ENCODE measurements around the gene PTTG2.

PTTG2 gene

DNA sequence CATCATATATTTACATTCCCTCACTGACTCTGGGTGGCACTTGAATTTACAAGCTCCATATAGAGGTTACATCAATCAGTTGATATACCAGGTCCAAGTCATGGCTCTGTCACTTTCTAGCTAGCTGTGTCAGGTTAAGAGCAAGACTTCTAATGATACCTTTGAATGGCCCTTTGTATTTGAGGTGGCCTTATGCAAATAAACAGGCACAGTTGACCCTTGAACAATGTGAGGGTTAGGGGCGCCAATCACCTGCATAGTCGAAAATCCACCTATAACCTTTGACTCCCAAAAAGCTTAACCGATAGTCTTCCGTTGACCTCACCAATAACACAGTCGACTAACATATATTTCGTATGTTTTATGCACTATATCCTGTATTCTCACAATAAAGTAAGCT, 1.3 kb upstream of the PTTG2 start:
- H3K36me3 ChIP-seq (ENCODE audit: control insufficient read depth, insufficient read depth, low read length): no peaks in the 10 kb centered on the region
- TF ChIP-seq, protein P1, sequence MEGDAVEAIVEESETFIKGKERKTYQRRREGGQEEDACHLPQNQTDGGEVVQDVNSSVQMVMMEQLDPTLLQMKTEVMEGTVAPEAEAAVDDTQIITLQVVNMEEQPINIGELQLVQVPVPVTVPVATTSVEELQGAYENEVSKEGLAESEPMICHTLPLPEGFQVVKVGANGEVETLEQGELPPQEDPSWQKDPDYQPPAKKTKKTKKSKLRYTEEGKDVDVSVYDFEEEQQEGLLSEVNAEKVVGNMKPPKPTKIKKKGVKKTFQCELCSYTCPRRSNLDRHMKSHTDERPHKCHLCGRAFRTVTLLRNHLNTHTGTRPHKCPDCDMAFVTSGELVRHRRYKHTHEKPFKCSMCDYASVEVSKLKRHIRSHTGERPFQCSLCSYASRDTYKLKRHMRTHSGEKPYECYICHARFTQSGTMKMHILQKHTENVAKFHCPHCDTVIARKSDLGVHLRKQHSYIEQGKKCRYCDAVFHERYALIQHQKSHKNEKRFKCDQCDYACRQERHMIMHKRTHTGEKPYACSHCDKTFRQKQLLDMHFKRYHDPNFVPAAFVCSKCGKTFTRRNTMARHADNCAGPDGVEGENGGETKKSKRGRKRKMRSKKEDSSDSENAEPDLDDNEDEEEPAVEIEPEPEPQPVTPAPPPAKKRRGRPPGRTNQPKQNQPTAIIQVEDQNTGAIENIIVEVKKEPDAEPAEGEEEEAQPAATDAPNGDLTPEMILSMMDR (IDR thresholded peaks at IDR 0.05; ENCODE audit: insufficient read depth, low read length, poor library complexity, severe bottlenecking): no peak
- no peak overlapping the region for H3K4me3 ChIP-seq (replicated peaks; ENCODE audit: low read depth, low read length)
- no peak for DNase-seq (ENCODE audit: extremely low read depth, insufficient read length)
- no peaks in the 10 kb centered on the region for H3K27me3 ChIP-seq (replicated peaks; ENCODE audit: control insufficient read depth, insufficient read depth, low read length)

DNA sequence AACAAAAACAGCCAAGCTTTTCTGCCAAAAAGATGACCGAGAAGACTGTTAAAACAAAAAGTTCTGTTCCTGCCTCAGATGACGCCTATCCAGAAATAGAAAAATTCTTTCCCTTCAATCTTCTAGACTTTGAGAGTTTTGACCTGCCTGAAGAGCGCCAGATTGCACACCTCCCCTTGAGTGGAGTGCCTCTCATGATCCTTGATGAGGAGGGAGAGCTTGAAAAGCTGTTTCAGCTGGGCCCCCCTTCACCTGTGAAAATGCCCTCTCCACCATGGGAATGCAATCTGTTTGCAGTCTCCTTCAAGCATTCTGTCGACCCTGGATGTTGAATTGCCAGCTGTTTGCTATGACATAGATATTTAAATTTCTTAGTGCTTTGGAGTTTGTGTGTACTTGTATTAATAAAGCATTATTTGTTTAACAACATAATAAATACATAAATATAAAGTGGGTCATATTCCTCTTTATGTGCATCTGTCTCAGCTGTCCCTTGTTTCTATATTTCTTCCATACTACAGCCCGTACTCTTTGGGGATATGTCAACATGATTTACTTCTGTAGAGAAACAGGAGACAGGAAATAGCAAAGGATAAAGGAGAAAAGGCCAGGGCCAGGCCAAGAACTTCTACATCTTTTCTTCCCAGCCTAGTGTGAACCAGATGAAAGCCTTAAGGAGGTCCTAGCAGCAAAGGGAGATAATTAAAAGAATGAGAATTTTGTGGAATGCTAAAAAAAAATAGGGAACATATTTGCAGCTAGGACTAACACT, 667 bp downstream of the PTTG2 start:
- DNase-seq (ENCODE audit: extremely low read depth, insufficient read length): no peak
- Histone ChIP-seq H3K27me3 (replicated peaks; ENCODE audit: control insufficient read depth, insufficient read depth, low read length) (no peaks in the 10 kb centered on the region), H3K36me3 (ENCODE audit: control insufficient read depth, insufficient read depth, low read length) (no peaks in the 10 kb centered on the region), H3K4me3 (replicated peaks; ENCODE audit: low read depth, low read length) (no peak overlapping the region)
- TF ChIP-seq, protein P1 (IDR thresholded peaks at IDR 0.05; ENCODE audit: insufficient read depth, low read length, poor library complexity, severe bottlenecking): no peak

DNA sequence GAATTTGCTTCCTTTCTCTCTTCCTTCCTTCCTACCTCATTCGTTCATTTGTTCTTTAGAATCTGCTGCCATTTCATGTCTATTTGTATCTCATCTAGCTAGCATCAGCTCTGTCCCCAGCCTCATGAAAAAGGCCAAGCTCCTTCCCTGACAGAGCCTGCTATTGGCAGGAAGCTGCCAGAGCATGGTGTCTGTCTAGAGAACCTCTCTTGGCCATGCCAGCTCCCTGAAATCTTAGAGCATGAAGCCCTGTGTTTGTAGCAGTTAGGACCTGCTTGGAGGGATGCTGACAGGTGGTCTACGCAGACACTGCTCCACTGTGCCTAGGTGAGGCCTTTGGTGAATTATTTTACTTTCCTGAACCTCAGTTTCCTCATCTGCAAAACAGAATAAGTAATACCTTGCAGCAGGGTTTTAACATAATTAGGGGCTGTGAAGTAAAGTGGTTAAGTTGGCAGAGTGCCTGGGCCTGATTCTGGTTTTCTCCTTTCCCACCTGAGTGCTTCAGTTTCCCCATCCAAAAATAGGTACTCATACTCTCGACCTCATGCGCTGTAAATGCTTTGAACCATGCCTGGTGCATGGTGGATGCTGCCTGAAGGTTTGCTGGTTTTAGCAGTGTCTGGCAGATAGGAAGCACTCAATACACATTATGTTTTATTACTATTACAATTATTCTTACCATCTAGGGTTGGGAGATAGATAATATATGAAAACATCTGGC, 4.7 kb downstream of the PTTG2 start:
- Histone ChIP-seq H3K27me3 (replicated peaks; ENCODE audit: control insufficient read depth, insufficient read depth, low read length) (no peaks in the 10 kb centered on the region), H3K4me3 (replicated peaks; ENCODE audit: low read depth, low read length) (no peak overlapping the region), H3K36me3 (ENCODE audit: control insufficient read depth, insufficient read depth, low read length) (no peaks in the 10 kb centered on the region)
- peak; percentile 25 for DNase-seq (ENCODE audit: extremely low read depth, insufficient read length)
- TF ChIP-seq, protein P1 (IDR thresholded peaks at IDR 0.05; ENCODE audit: insufficient read depth, low read length, poor library complexity, severe bottlenecking): no peak

DNA sequence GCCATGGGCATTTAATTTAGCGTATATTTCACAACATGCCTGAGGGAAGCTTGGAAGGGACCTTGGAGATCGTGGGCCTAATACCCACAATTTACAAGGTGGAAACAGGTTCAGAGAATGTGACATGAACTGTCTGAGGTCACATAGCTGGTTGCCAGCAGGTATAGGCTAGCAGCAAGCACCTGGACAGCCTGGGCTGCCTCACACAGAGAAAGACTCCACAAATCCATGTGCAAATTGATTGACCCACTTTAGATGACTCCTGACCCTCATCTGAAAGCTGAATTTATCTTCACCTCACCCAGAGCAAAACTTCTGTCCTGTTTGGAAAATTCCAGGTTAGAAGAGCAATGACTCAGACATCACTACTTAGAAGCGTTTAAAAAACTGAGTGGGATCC, 5.8 kb downstream of the PTTG2 start:
- Histone ChIP-seq H3K36me3 (ENCODE audit: control insufficient read depth, insufficient read depth, low read length) (no peaks in the 10 kb centered on the region), H3K4me3 (replicated peaks; ENCODE audit: low read depth, low read length) (no peak overlapping the region), H3K27me3 (replicated peaks; ENCODE audit: control insufficient read depth, insufficient read depth, low read length) (no peaks in the 10 kb centered on the region)
- TF ChIP-seq, protein P1 (IDR thresholded peaks at IDR 0.05; ENCODE audit: insufficient read depth, low read length, poor library complexity, severe bottlenecking): no peak
- DNase-seq (ENCODE audit: extremely low read depth, insufficient read length): no peak

DNA sequence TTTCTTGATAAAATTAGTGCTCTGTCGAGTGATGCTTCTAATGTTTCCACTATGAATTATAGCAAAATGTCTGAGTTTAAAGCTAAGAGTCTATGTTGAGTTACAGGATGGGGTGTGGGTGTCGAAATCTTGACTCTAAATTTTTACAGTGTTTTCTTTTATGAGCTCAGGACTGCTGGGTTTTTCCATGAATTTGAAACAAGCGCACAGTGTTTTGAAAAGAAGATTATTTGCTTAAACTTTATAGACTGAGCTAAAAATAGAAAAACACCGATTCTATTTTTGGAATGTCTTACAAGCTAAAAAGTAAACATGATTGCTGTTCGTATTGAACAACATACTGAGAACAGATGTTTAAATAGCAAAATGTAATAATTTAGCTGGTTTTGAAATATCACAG, 7.5 kb downstream of the PTTG2 start:
- Histone ChIP-seq H3K27me3 (replicated peaks; ENCODE audit: control insufficient read depth, insufficient read depth, low read length) (no peaks in the 10 kb centered on the region), H3K36me3 (ENCODE audit: control insufficient read depth, insufficient read depth, low read length) (no peaks in the 10 kb centered on the region), H3K4me3 (replicated peaks; ENCODE audit: low read depth, low read length) (no peak overlapping the region)
- TF ChIP-seq, protein P1 (IDR thresholded peaks at IDR 0.05; ENCODE audit: insufficient read depth, low read length, poor library complexity, severe bottlenecking): no peak
- no peak for DNase-seq (ENCODE audit: extremely low read depth, insufficient read length)
